GM12891 (cell line): ENCODE results near the gene RUVBL2.
"Not testable (repeated sequence)": the region's sequence is repeated elsewhere in the genome, so short reads cannot be mapped to it uniquely, and the experiment has no call there.

ENCODE experiments used
- PAX5 ChIP-seq: IDR thresholded peaks from 2 replicates; pipeline ENCODE4 v1.6.1; 2011; ENCODE audit warnings: low read length, moderate library complexity, mild to moderate bottlenecking; ENCODE audit not compliant: insufficient read depth, severe bottlenecking
- POLR2A ChIP-seq: IDR thresholded peaks from 2 replicates; pipeline ENCODE4 v1.6.1; 2011; ENCODE audit warnings: low read depth, low read length, control low read depth
- POLR2AphosphoS5 ChIP-seq: IDR thresholded peaks from 2 replicates; pipeline ENCODE4 v1.6.1; 2011; ENCODE audit warnings: low read depth, low read length, control low read depth
- POU2F2 ChIP-seq: IDR thresholded peaks from 2 replicates; pipeline ENCODE4 v1.6.1; 2011; ENCODE audit warnings: low read depth, mild to moderate bottlenecking, control low read depth, low read length, moderate library complexity
- SPI1 ChIP-seq: IDR thresholded peaks from 2 replicates; pipeline ENCODE4 v1.6.1; 2011; ENCODE audit warnings: low read depth, low read length, control low read depth
- TAF1 ChIP-seq: IDR thresholded peaks from 2 replicates; pipeline ENCODE4 v1.6.1; 2011; ENCODE audit warnings: low read depth, low read length, control low read depth

DNA sequence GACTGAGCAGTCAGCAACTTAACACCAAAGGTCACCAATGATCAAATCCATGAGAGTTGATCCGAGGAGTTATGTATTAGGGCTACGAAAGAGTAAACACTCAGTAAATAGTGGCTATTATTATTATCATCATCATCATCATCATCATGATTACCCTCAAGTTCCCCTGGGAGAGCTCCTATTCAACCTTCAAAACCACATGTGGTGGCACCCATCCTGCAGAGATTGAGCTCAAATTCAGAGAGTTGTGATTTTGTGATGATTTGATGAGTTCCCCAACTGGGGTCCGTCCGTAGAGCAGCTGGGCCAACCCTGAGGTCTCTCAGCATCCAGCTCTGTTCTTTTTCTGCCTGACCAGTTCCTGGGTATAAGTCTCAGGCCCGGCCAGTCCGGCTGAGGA, 31.4 kb downstream of the RUVBL2 start:
- TF ChIP-seq POLR2A, TAF1, POLR2AphosphoS5, SPI1, PAX5, POU2F2: not testable (repeated sequence)
